Lung (tissue), 12 donors: Measurements from ENCODE around the gene PLA2G6. TPM values are rescaled to one million over a fixed set of nuclear protein-coding genes. Genes with fewer than 3 reads are reported as not detected.

Source experiments
- ATAC-seq: fragments of 200-7000 bp; cut with Tn5 transposase; one replicate; pipeline ENCODE4 v1.9.1; 2020; ENCODE audit warnings: moderate number of reproducible peaks; ENCODE audit not compliant: insufficient read depth, low FRiP score
- DNase-seq, 3 donors: peaks; one replicate each; pipeline ENCODE4 v3.0.0-alpha.2; 2013 to 2017
- H3K27ac ChIP-seq, 2 donors: one replicate each; pipeline ENCODE4 v1.5.1; 2013; ENCODE audit warnings: mild to moderate bottlenecking in 2 of 2, moderate library complexity in 2 of 2, control low read depth in 1 of 2, inconsistent platforms in 1 of 2, low read depth in 1 of 2, low read length in 1 of 2
- H3K27me3 ChIP-seq, 3 donors: one replicate each; pipeline ENCODE4 v1.5.1; 2013; ENCODE audit warnings: low read length in 2 of 3; ENCODE audit not compliant: control insufficient read depth in 3 of 3, insufficient read depth in 3 of 3
- H3K36me3 ChIP-seq, 4 donors: one replicate each; pipeline ENCODE4 v1.5.1; 2013; ENCODE audit warnings: low read length in 4 of 4, mild to moderate bottlenecking in 1 of 4, moderate library complexity in 1 of 4; ENCODE audit not compliant: control insufficient read depth in 4 of 4, insufficient read depth in 4 of 4
- H3K4me1 ChIP-seq, 5 donors: one replicate each; pipeline ENCODE4 v1.5.1; 2013; ENCODE audit warnings: low read length in 5 of 5, mild to moderate bottlenecking in 2 of 5, moderate library complexity in 1 of 5; ENCODE audit not compliant: control insufficient read depth in 5 of 5, insufficient read depth in 5 of 5
- H3K4me3 ChIP-seq: one replicate; pipeline ENCODE4 v1.5.1; 2013; ENCODE audit warnings: mild to moderate bottlenecking, control low read depth, moderate library complexity
- H3K9ac ChIP-seq, 2 donors: one replicate each; pipeline ENCODE4 v1.5.1; 2013; ENCODE audit warnings: low read length in 2 of 2, control low read depth in 1 of 2; ENCODE audit not compliant: insufficient read depth in 1 of 2
- H3K9me3 ChIP-seq, 4 donors: one replicate each; pipeline ENCODE4 v1.5.1; 2013; ENCODE audit warnings: low read length in 3 of 4, mild to moderate bottlenecking in 1 of 4, moderate library complexity in 1 of 4; ENCODE audit not compliant: control insufficient read depth in 4 of 4, insufficient read depth in 3 of 4
- CTCF ChIP-seq: IDR thresholded peaks from 2 replicates; pipeline ENCODE4 v1.5.1; 2012; ENCODE audit warnings: mild to moderate bottlenecking; ENCODE audit errors: control extremely low read depth, extremely low read depth
- WGBS, 2 donors: extraction: QIAGEN DNeasy Blood & Tissue Kit; methylation state at CpG; one replicate each; pipeline ENCODE4 v1.1.7; 2013; 5-methylcytosine and 5-hydroxymethylcytosine counted together
- polyA plus RNA-seq, 2 donors: library from polyadenylated mRNA; stranded (reverse); fragments of 200-250 nt; gene quantifications; one replicate each; pipeline ENCODE4 v1.2.1, GENCODE V29; 2013
- total RNA-seq, 2 donors: library from RNA; depleted of rRNA in 1 of 2; stranded (reverse); fragments of >200 nt in 1 of 2; gene quantifications; one replicate each; pipeline ENCODE4 v1.2.1, GENCODE V29; 2014 to 2021
- donor health status: control.
- donor health status: control.
- donor health status: Bipolar disorder and iron deficiency.
- donor health status: healthy.
- donor health status: DM: yes; HTN: yes; CAD: no.

PLA2G6 gene
- total and polyA plus RNA-seq, 4 donors: 11.9 to 73.5 (median 37.3) TPM

GRCh38 chr22:38085056-38085455 lies 96.6 kb downstream of the PLA2G6 start:
- H3K27me3 ChIP-seq: peaks cover 0 to 19% (median 18%) of the 10 kb centered on the region in 3 donors
- no peaks in the 10 kb centered on the region for H3K36me3 ChIP-seq
- ATAC-seq (no peak), DNase-seq (no peak)
- no peak overlapping the region for H3K27ac ChIP-seq
- WGBS, 2 donors: 96% methylated on average over 12 of the region's 12 CpGs
- H3K9me3 ChIP-seq: peaks cover 0 to 4% (median 0%) of the 10 kb centered on the region in 4 donors
- TF ChIP-seq CTCF: no peak
- H3K4me1 ChIP-seq: peaks cover 0 to 17% (median 0%) of the 10 kb centered on the region in 5 donors
- no peak overlapping the region for H3K4me3 ChIP-seq
- no peak overlapping the region for H3K9ac ChIP-seq

- TF ChIP-seq CTCF: no peak
- no peak for DNase-seq
- 75 to 81% methylated on average over 16 of the region's 16 CpGs for WGBS, 2 donors
Observed at GRCh38 chr22:38083931-38084631, 97.5 kb downstream of the PLA2G6 start, which contains the start of gene SLC16A8. Gene SLC16A8 (minus strand): TSS chr22:38084184. CDS start chr22:38082873, 1,311 bp downstream.

GRCh38 chr22:38082986-38083710 lies 98.5 kb downstream of the PLA2G6 start:
- no peak overlapping the region for H3K4me3 ChIP-seq
- no peaks in the 10 kb centered on the region for H3K36me3 ChIP-seq
- H3K9ac ChIP-seq: no peak overlapping the region
- H3K27me3 ChIP-seq: peaks cover 0 to 18% (median 16%) of the 10 kb centered on the region in 3 donors
- H3K27ac ChIP-seq: no peak overlapping the region
- 78% methylated on average over 24 of the region's 24 CpGs for WGBS, 2 donors
- no peak for ATAC-seq
- DNase-seq: no peak
- no peak for TF ChIP-seq CTCF
- peaks cover 0 to 13% (median 0%) of the 10 kb centered on the region in 5 donors for H3K4me1 ChIP-seq
- H3K9me3 ChIP-seq: peaks cover 0 to 4% (median 0%) of the 10 kb centered on the region in 4 donors

More at GRCh38 chr22:38083931-38084631, 97.5 kb downstream of the PLA2G6 start, which contains the start of gene SLC16A8:
- no peak within 1 kb of the TSS for H3K4me3 ChIP-seq
- peaks cover 0 to 17% (median 0%) of the 10 kb centered on the region in 5 donors for H3K4me1 ChIP-seq
- no peak within 1 kb of the TSS for H3K9ac ChIP-seq
- H3K9me3 ChIP-seq: peaks cover 0 to 4% (median 0%) of the 10 kb centered on the region in 4 donors
- H3K27ac ChIP-seq: no peak within 1 kb of the TSS
- peaks cover 0 to 18% (median 16%) of the 10 kb centered on the region in 3 donors for H3K27me3 ChIP-seq
- H3K36me3 ChIP-seq: no peaks in the 10 kb centered on the region
- ATAC-seq: no peak
